ENCODE results near the gene ENKD1. TPM values are rescaled to one million over a fixed set of nuclear protein-coding genes. Genes with fewer than 3 reads are reported as not detected.

The ENKD1 gene
- total RNA-seq, 1 donor = 11.2 TPM

DNA sequence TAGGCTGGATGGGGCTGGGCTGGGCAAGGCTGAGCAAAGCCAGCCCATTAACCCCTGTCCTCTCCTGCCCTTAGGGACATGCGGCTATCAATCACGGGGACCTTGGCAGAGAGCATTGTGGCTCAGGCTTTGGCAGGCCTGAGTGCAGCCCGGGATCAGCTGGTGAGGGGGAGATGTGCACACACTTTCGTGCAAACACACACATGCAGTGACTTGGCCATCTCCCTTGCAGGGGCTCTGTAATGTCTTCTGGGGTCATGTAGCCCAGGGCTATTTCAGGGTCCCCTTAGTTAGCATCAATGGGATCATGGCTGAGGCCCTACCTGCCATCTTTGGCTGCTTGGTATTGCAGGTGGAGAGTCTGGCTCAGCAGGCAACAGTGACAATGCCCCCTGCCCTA, 14.7 kb downstream of the ENKD1 start:
- TF ChIP-seq, protein P1, sequence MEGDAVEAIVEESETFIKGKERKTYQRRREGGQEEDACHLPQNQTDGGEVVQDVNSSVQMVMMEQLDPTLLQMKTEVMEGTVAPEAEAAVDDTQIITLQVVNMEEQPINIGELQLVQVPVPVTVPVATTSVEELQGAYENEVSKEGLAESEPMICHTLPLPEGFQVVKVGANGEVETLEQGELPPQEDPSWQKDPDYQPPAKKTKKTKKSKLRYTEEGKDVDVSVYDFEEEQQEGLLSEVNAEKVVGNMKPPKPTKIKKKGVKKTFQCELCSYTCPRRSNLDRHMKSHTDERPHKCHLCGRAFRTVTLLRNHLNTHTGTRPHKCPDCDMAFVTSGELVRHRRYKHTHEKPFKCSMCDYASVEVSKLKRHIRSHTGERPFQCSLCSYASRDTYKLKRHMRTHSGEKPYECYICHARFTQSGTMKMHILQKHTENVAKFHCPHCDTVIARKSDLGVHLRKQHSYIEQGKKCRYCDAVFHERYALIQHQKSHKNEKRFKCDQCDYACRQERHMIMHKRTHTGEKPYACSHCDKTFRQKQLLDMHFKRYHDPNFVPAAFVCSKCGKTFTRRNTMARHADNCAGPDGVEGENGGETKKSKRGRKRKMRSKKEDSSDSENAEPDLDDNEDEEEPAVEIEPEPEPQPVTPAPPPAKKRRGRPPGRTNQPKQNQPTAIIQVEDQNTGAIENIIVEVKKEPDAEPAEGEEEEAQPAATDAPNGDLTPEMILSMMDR (IDR thresholded peaks at IDR 0.05; ENCODE audit: insufficient read depth, low read depth, low read length) = no peak
- DNase-seq (ENCODE audit: low read depth) = no peak
- no peak overlapping the region for H3K4me3 ChIP-seq (ENCODE audit: low read depth, low read length)

DNA sequence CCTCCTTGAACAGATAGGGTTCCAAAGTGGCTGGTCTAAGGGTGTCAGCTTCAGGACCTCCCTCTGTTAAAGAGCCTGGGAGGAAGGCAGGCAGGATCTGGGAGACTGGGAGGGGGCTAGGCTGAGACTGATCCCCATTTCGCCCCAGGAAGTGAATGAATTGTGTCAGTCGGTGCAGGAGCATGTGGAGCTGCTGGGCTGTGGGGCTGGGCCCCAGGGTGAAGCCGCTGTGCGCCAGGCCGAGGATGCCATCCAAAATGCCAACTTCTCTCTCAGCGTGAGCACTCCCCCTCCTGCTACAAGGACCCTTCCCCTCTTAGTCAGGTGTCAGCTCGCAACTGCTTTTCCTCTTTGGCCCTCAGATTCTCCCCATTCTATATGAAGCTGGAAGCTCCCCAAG, 15.5 kb downstream of the ENKD1 start:
- TF ChIP-seq, protein P1 (IDR thresholded peaks at IDR 0.05; ENCODE audit: insufficient read depth, low read depth, low read length) = no peak
- DNase-seq (ENCODE audit: low read depth) = no peak
- H3K4me3 ChIP-seq (ENCODE audit: low read depth, low read length) = no peak overlapping the region

DNA sequence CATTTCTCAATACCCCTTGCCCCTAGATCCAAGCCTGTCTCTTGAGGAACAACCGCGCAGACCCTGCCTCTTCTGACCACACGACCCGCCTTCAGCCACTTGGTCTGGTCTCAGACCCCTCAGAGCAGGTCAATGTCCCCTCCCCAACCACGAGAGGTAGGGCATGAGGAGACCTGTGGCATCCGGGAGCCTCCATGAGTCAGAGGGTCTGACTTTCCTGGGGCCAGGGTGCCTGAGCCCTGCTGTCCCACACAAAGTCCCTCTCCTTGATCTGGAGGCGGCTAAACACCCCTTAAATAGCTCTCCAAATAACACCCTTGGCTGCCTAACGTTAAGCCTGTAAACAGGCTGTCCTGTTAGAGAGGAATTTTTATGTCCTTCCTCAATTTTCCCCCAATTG, 16.5 kb downstream of the ENKD1 start:
- no peak for DNase-seq (ENCODE audit: low read depth)
- no peak overlapping the region for H3K4me3 ChIP-seq (ENCODE audit: low read depth, low read length)
- TF ChIP-seq, protein P1 (IDR thresholded peaks at IDR 0.05; ENCODE audit: insufficient read depth, low read depth, low read length) = no peak

DNA sequence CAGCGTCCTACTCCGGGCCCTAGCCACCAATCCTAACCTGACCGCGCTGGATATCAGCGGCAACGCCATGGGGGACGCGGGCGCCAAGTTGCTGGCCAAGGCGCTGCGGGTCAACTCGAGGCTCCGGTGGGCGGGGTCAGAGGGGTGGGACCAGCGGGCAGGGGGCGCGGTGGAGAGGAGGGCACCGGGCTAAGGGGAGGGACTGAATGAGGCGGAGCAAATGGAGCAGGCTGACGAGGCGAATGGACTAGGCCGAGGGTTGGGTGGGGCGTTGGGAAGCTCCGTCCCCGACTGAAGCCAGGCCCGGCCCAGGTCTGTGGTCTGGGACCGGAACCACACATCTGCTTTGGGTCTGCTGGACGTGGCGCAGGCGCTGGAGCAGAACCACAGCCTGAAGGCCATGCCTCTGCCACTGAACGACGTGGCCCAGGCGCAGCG, 17.0 kb downstream of the ENKD1 start:
- no peak overlapping the region for H3K4me3 ChIP-seq (ENCODE audit: low read depth, low read length)
- TF ChIP-seq, protein P1 (IDR thresholded peaks at IDR 0.05; ENCODE audit: insufficient read depth, low read depth, low read length) = no peak
- no peak for DNase-seq (ENCODE audit: low read depth)

DNA sequence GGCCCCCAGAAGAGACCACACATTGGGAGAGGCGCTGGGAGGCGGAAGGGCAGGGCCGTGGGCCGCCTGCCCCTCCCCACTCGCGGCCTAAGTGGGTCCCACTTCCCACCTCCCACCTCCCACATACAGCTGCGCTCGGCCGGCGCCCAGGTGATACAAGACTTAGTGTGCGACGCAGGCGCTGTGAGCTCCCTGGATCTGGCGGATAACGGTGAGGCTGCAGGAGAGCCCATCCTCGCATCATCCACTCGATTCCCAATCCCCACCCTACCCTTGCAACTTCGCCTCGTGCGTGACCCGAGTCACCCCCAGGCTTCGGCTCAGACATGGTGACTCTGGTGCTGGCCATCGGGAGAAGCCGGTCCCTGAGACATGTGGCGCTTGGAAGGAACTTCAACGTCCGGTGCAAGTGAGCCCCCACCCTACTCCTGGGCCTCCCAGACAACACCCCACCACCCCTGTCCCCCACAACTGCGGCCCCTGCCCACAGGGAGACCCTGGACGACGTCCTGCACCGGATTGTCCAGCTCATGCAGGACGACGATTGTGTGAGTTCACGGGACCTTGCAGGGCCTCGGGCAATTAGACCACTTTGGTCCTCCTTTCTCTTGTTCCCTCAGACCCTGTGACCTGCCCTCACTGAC, 17.7 kb downstream of the ENKD1 start:
- no peak overlapping the region for H3K4me3 ChIP-seq (ENCODE audit: low read depth, low read length)
- DNase-seq (ENCODE audit: low read depth) = no peak
- TF ChIP-seq, protein P1 (IDR thresholded peaks at IDR 0.05; ENCODE audit: insufficient read depth, low read depth, low read length) = no peak

DNA sequence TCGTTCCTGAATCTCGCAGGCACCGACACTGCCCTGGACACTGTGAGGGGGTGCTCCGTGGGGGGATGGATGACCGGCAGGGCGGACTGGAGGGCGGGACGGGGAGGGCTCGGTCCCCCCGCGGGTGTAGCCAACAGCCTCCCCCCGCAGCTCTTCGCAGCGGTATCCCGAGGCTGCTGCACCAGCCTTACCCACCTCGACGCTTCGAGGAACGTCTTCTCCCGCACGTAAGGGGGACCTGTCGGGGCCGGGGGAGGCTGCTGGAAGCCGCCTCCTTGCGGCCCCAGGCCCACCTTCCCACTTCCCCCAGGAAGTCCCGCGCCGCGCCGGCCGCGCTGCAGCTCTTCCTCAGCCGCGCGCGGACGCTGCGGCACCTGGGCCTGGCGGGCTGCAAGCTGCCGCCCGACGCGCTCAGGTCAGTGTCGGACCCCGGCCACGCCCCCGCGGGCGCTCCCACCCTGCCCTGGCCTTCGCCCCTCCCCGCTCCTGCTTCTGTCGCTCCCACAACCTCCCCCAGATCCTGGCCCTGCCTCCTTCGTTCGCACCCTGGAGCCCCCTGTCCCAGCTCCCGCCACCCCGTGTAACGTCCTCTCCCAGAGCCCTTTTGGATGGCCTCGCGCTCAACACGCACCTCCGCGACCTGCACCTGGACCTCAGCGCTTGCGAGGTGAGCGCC, 18.3 kb downstream of the ENKD1 start:
- H3K4me3 ChIP-seq (ENCODE audit: low read depth, low read length) = no peak overlapping the region
- DNase-seq (ENCODE audit: low read depth) = no peak
- TF ChIP-seq, protein P1 (IDR thresholded peaks at IDR 0.05; ENCODE audit: insufficient read depth, low read depth, low read length) = no peak
